A549 (cell line): ENCODE results near the gene FAM181A. TPM values are rescaled to one million over a fixed set of nuclear protein-coding genes. Genes with fewer than 3 reads are reported as not detected.
A peak's percentile ranks its signal among the peaks of the same experiment; 100 is the strongest.

Experiments used
- ATAC-seq, 2 experiments: fragments of 200-7000 bp in 1 of 2; fragments of >200 bp in 1 of 2; cut with Nextera tagmentation in 1 of 2; cut with Tn5 transposase in 1 of 2; 3 replicates each; pipeline versions ENCODE4 v1.8.0 to v1.9.1; 2018 to 2020; ENCODE audit warnings: mild to moderate bottlenecking in 1 of 2, moderate library complexity in 1 of 2
- CTCF ChIA-PET: fragments of 300-600 bp; sonication (Branson Sonifier 250); formaldehyde crosslinking; extraction: SDS; loops from one replicate; lab custom pipeline; 2021; ENCODE audit warnings: antibody characterized with exemption, inconsistent platforms; lab: Yijun Ruan, JAX
- POLR2A ChIA-PET: fragments of 350-600 bp; formaldehyde crosslinking; extraction: SDS; loops from one replicate; lab custom pipeline; 2021; ENCODE audit warnings: antibody characterized with exemption, inconsistent platforms; lab: Yijun Ruan, JAX
- DNase-seq, 2 experiments: peaks; one replicate each; pipeline versions ENCODE4 v3.0.0 to v3.0.0-alpha.2; 2011 to 2016; ENCODE audit warnings: low read depth in 1 of 2, low spot score in 1 of 2
- FAIRE-seq: peaks from 2 replicates; lab custom pipeline; 2011; peaks lifted over from hg19 to GRCh38; lab: Jason Lieb, UNC
- H3K27ac ChIP-seq, 2 experiments: fragments of >200 bp; sonication (Bioruptor Twin); formaldehyde crosslinking; 3 replicates each; pipeline ENCODE4 v1.5.1; 2016 to 2017
- H3K4me1 ChIP-seq: fragments of >200 bp; sonication (Bioruptor Twin); formaldehyde crosslinking; 3 replicates; pipeline ENCODE4 v1.6.1; 2016
- H3K4me2 ChIP-seq: fragments of >200 bp; sonication (Bioruptor Twin); formaldehyde crosslinking; 3 replicates; pipeline ENCODE4 v1.6.1; 2016
- H3K4me3 ChIP-seq: fragments of >200 bp; sonication (Bioruptor Twin); formaldehyde crosslinking; 3 replicates; pipeline ENCODE4 v1.5.1; 2016
- H3K9me3 ChIP-seq: fragments of >200 bp; sonication (Bioruptor Twin); formaldehyde crosslinking; 3 replicates; pipeline ENCODE4 v1.6.1; 2016
- CBX2 ChIP-seq: fragments of 200-600 bp; sonication (generic); IDR thresholded peaks from 2 replicates; pipeline ENCODE4 v1.6.1; 2016; ENCODE audit warnings: low read depth, mild to moderate bottlenecking, borderline replicate concordance
- CBX8 ChIP-seq: fragments of 200-600 bp; sonication (generic); IDR thresholded peaks from 2 replicates; pipeline ENCODE4 v1.6.1; 2016
- CTCF ChIP-seq: fragments of >200 bp; sonication (Bioruptor Twin); formaldehyde crosslinking; IDR thresholded peaks from 3 replicates; pipeline ENCODE4 v1.5.1; 2016
- EHF ChIP-seq: fragments of 250-450 bp; sonication (Bioruptor Pico); IDR thresholded peaks from 2 replicates; pipeline ENCODE4 v1.5.0; 2020; ENCODE audit warnings: mild to moderate bottlenecking
- EHMT2 ChIP-seq: fragments of 200-600 bp; sonication (generic); IDR thresholded peaks from 2 replicates; pipeline ENCODE4 v1.6.1; 2016; ENCODE audit warnings: antibody characterized with exemption, low read depth, mild to moderate bottlenecking, moderate library complexity
- ELK1 ChIP-seq: fragments of 150-350 bp; IDR thresholded peaks from 2 replicates; pipeline ENCODE4 v1.6.1; 2014; ENCODE audit warnings: low read depth, mild to moderate bottlenecking, low read length
- FOSB ChIP-seq: fragments of 250-450 bp; sonication (Bioruptor Pico); IDR thresholded peaks from 2 replicates; pipeline ENCODE4 v1.5.0; 2020; ENCODE audit warnings: mild to moderate bottlenecking, moderate library complexity
- GATA3 ChIP-seq: IDR thresholded peaks from 2 replicates; pipeline ENCODE4 v1.6.1; 2012; ENCODE audit warnings: borderline replicate concordance
- HES2 ChIP-seq: fragments of >200 bp; sonication (Bioruptor Twin); formaldehyde crosslinking; IDR thresholded peaks from 2 replicates; pipeline ENCODE4 v1.6.1; 2016
- HEYL ChIP-seq: fragments of 250-450 bp; sonication (Bioruptor Pico); IDR thresholded peaks from 2 replicates; pipeline ENCODE4 v1.8.0; 2021; ENCODE audit warnings: mild to moderate bottlenecking, moderate library complexity
- HOXA7 ChIP-seq: fragments of 250-450 bp; sonication (Bioruptor Pico); IDR thresholded peaks from 2 replicates; pipeline ENCODE4 v1.5.0; 2020; ENCODE audit warnings: mild to moderate bottlenecking, moderate library complexity
- JUNB ChIP-seq: fragments of >200 bp; sonication (Bioruptor Twin); formaldehyde crosslinking; IDR thresholded peaks from 2 replicates; pipeline ENCODE4 v1.6.1; 2016
- KDM1A ChIP-seq: fragments of 200-600 bp; sonication (generic); IDR thresholded peaks from 2 replicates; pipeline ENCODE4 v1.6.1; 2016; ENCODE audit warnings: low read depth, mild to moderate bottlenecking
- MAX ChIP-seq: IDR thresholded peaks from 2 replicates; pipeline ENCODE4 v1.6.1; 2012
- MAZ ChIP-seq: fragments of 150-350 bp; IDR thresholded peaks from 2 replicates; pipeline ENCODE4 v1.6.1; 2014; ENCODE audit warnings: antibody characterized with exemption, low read depth, low read length, borderline replicate concordance
- POLR2A ChIP-seq: IDR thresholded peaks from 2 replicates; pipeline ENCODE4 v1.6.1; 2012; ENCODE audit warnings: mild to moderate bottlenecking, low read length
- RAD21 ChIP-seq, 2 experiments: fragments of >200 bp in 1 of 2; sonication (Bioruptor Twin) in 1 of 2; formaldehyde crosslinking in 1 of 2; IDR thresholded peaks in 1 of 2; conservative IDR thresholded peaks in 1 of 2; 2 replicates in 1 of 2; 3 replicates in 1 of 2; pipeline ENCODE4 v1.6.1; 2012 to 2018; ENCODE audit warnings: inconsistent platforms in 1 of 2
- RCOR1 ChIP-seq: fragments of 150-350 bp; IDR thresholded peaks from 2 replicates; pipeline ENCODE4 v1.6.1; 2014; ENCODE audit warnings: antibody characterized with exemption, low read length, low read depth
- RFX5 ChIP-seq: fragments of 450-650 bp; IDR thresholded peaks from 2 replicates; pipeline ENCODE4 v1.7.1; 2014; ENCODE audit warnings: antibody characterized with exemption, mild to moderate bottlenecking, moderate library complexity
- RNF2 ChIP-seq: fragments of 200-600 bp; sonication (generic); IDR thresholded peaks from 2 replicates; pipeline ENCODE4 v1.6.1; 2016; ENCODE audit warnings: low read depth, mild to moderate bottlenecking, antibody characterized with exemption, moderate library complexity, borderline replicate concordance
- TFCP2L1 ChIP-seq: fragments of 250-450 bp; sonication (Bioruptor Pico); IDR thresholded peaks from 2 replicates; pipeline ENCODE4 v1.5.0; 2021; ENCODE audit warnings: mild to moderate bottlenecking
- TP53 ChIP-seq: fragments of 250-450 bp; sonication (Bioruptor Pico); IDR thresholded peaks from 2 replicates; pipeline ENCODE4 v1.5.0; 2021; ENCODE audit warnings: mild to moderate bottlenecking, moderate library complexity
- ZC3H11A ChIP-seq: fragments of 450-650 bp; IDR thresholded peaks from 2 replicates; pipeline ENCODE4 v1.6.1; 2014; ENCODE audit warnings: antibody characterized with exemption, mild to moderate bottlenecking
- ZFP36 ChIP-seq: fragments of 450-650 bp; IDR thresholded peaks from 2 replicates; pipeline ENCODE4 v1.6.1; 2014; ENCODE audit warnings: borderline replicate concordance; ENCODE audit not compliant: partially characterized antibody
- ZSCAN20 ChIP-seq: fragments of 250-450 bp; sonication (Bioruptor Pico); IDR thresholded peaks from 2 replicates; pipeline ENCODE4 v1.8.0; 2022; ENCODE audit warnings: mild to moderate bottlenecking, moderate library complexity
- WGBS: methylation state at CpG from one replicate; pipeline ENCODE4 v1.1.6; 2017; ENCODE audit errors: missing lambda C conversion rate; 5-methylcytosine and 5-hydroxymethylcytosine counted together
- polyA plus RNA-seq, 4 experiments: library from polyadenylated mRNA; depleted of rRNA in 3 of 4; stranded (reverse); fragments of >200 nt; fragmentation: RNase III in 1 of 4; extraction: RNeasy Plus Mini Kit Qiagen cat#74134 plus additional on column Dnase treatment in 1 of 4; gene quantifications; 2 replicates in 3 of 4; 3 replicates in 1 of 4; pipeline ENCODE4 v1.2.3, GENCODE V29; 2011 to 2017
- TF ChIP-seq, protein P1 (sequence below): fragments of 250-450 bp; sonication (Bioruptor Pico); IDR thresholded peaks from 2 replicates; pipeline ENCODE4 v1.5.0; 2021; ENCODE audit warnings: mild to moderate bottlenecking, moderate library complexity, borderline replicate concordance
- TF ChIP-seq, protein P2 (sequence below): fragments of 450-650 bp; IDR thresholded peaks from 2 replicates; pipeline ENCODE4 v1.6.1; 2014; ENCODE audit warnings: antibody characterized with exemption

The FAM181A gene
- polyA plus RNA-seq, 2 of the 4 experiments (the other 2 are of a cell fraction), result not detected

- Histone ChIP-seq H3K4me3 (no peak overlapping the region), H3K4me2 (no peak overlapping the region), H3K9me3 (no peaks in the 10 kb centered on the region)
- CTCF ChIA-PET, result interaction anchor here (0.6 to 25.8 kb wide), 5 partner anchors 15 to 58 kb away, joined by 3 to 601 read pairs (median 3); partner anchors contain the start of gene OTUB2
- no peak for DNase-seq
- TF ChIP-seq TFCP2L1 (CRISPR knock-in tag) (no peak), TP53 (CRISPR knock-in tag) (no peak), EHF (no peak), HES2 (no peak), HOXA7 (CRISPR knock-in tag) (no peak), MAX (no peak), GATA3 (no peak), RFX5 (no peak), ZFP36 (no peak), RNF2 (no peak), FOSB (CRISPR knock-in tag) (no peak), ZSCAN20 (CRISPR knock-in tag) (no peak), RAD21 (conservative IDR thresholded peaks at IDR 0.05 in 1 of 2, IDR thresholded peaks at IDR 0.05 in 1 of 2) (no peak), HEYL (no peak)
- TF ChIP-seq, protein P1, sequence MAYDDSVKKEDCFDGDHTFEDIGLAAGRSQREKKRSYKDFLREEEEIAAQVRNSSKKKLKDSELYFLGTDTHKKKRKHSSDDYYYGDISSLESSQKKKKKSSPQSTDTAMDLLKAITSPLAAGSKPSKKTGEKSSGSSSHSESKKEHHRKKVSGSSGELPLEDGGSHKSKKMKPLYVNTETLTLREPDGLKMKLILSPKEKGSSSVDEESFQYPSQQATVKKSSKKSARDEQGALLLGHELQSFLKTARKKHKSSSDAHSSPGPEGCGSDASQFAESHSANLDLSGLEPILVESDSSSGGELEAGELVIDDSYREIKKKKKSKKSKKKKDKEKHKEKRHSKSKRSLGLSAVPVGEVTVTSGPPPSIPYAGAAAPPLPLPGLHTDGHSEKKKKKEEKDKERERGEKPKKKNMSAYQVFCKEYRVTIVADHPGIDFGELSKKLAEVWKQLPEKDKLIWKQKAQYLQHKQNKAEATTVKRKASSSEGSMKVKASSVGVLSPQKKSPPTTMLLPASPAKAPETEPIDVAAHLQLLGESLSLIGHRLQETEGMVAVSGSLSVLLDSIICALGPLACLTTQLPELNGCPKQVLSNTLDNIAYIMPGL (CRISPR knock-in tag), result no peak
- TF ChIP-seq, all 56 proteins: peak for 0
- 64% methylated on average over 10 of the region's 10 CpGs for WGBS
- H3K27ac ChIP-seq, result no peak overlapping the region
- H3K4me1 ChIP-seq, result peaks cover 14% of the 10 kb centered on the region; the same call in 2 of the 3 replicates
- POLR2A ChIA-PET, result no interaction called here
- FAIRE-seq, result no peak
- ATAC-seq, result no peak
Observed at GRCh38 chr14:93967637-93968250, 40.6 kb downstream of the FAM181A start.

- H3K4me3 ChIP-seq, result no peak overlapping the region
- ATAC-seq, result no peak
- peaks cover 14% of the 10 kb centered on the region; the same call in 2 of the 3 replicates for H3K4me1 ChIP-seq
- TF ChIP-seq, protein P2, sequence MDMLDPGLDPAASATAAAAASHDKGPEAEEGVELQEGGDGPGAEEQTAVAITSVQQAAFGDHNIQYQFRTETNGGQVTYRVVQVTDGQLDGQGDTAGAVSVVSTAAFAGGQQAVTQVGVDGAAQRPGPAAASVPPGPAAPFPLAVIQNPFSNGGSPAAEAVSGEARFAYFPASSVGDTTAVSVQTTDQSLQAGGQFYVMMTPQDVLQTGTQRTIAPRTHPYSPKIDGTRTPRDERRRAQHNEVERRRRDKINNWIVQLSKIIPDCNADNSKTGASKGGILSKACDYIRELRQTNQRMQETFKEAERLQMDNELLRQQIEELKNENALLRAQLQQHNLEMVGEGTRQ, result no peak
- no peak for TF ChIP-seq JUNB
- TF ChIP-seq, all 56 proteins: peak for 0
- Histone ChIP-seq H3K27ac (no peak overlapping the region), H3K9me3 (no peaks in the 10 kb centered on the region), H3K4me2 (no peak overlapping the region)
- POLR2A ChIA-PET, result no interaction called here
- FAIRE-seq (no peak), DNase-seq (no peak)
- WGBS, result 73% methylated on average over 12 of the region's 12 CpGs
- CTCF ChIA-PET, result interaction anchor here (1.0 to 25.8 kb wide), 8 partner anchors 8 to 57 kb away, joined by 3 to 601 read pairs (median 8); partner anchors contain the start of genes CCDC197 and OTUB2
Observed at GRCh38 chr14:93969082-93969828, 42.1 kb downstream of the FAM181A start.

DNA sequence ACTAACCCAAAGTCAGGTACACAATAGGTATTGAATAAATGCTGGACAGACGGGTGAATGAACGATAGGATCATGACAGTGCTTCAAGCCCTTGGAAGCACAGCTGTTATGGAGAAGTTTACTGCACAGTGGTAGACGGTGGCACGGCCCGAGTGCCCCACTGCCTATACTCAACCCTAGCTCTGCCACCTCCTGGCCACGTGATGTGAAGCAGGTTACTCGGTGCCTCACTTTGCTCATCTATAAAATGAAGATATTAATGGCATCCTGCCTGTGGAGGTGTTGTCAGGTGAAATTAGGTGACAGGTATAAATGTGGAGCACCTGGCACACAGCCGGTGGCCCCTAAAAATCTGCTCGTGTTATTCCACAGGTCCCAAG is 43.4 kb downstream of the FAM181A start:
- 18% methylated on average over 9 of the region's 9 CpGs for WGBS
- no peak overlapping the region for H3K27ac ChIP-seq
- no peak overlapping the region for H3K4me3 ChIP-seq
- H3K4me1 ChIP-seq, result peaks cover 8% of the 10 kb centered on the region; the same call in 2 of the 3 replicates
- ChIA-PET CTCF (interaction anchor here (0.9 to 25.8 kb wide), 16 partner anchors 10 to 352 kb away, joined by 3 to 601 read pairs (median 6); partner anchors contain the start of gene CCDC197), POLR2A (no interaction called here)
- H3K4me2 ChIP-seq, result no peak overlapping the region
- H3K9me3 ChIP-seq, result no peaks in the 10 kb centered on the region
- FAIRE-seq (no peak), DNase-seq (peak; percentile 31 to 37), ATAC-seq (peak; percentile 68 to 89)
- TF ChIP-seq ZC3H11A, result no peak
- no peak for TF ChIP-seq MAZ
- no peak for TF ChIP-seq ELK1
- no peak for TF ChIP-seq HES2
- TF ChIP-seq RNF2, result no peak
- peak; percentile 46 for TF ChIP-seq CTCF
- TF ChIP-seq CBX2, result no peak
- TF ChIP-seq EHMT2, result no peak
- TF ChIP-seq POLR2A, result no peak
- no peak for TF ChIP-seq CBX8
- no peak for TF ChIP-seq KDM1A
- no peak for TF ChIP-seq RCOR1
